OCI-M1 (cell line): ENCODE results near the gene SPATA6L.
"Not testable (repeated sequence)": the region's sequence is repeated elsewhere in the genome, so short reads cannot be mapped to it uniquely, and the experiment has no call there.

Experiments used
- DNase-seq: peaks from one replicate; lab custom pipeline; 2025; lab: John Stamatoyannopoulos, UW

Gene SPATA6L

DNA sequence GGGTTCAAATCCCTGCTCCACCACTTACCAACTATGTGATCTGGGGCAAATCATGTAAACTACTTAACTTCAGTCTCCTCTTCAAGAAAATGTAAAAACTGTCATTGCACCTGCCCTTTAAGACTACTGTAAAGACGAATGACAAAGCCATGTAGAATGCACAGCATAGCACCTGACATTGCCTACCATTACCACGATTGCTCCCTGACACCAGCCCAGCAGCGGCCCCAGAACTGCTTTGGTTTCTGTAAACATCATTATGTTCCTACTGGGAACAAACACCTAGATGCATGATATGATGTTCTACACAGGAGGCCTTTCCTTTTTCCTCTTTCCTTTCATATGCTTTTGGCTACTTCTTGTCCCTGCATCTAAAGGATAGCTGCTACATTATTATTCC lies 27.3 kb downstream of the SPATA6L start:
- DNase-seq: no peak

DNA sequence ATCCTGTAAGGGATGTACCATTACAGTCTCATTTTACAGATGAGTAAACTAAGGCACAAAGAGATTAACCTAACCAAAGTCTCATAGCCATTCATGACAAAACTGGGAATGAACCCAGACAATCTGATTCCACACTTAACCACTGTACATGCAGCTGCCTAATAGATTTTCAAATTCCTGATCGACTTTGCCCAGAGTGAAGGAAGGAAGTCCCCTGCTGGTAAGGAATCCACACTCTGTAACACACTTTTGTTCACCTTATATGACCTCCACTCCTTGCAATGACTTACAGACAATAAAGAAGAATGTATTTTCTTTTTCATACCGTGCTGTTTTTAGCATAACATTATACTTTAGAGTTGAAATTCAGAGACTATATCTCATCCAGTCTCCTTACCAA lies 35.4 kb downstream of the SPATA6L start:
- no peak for DNase-seq

DNA sequence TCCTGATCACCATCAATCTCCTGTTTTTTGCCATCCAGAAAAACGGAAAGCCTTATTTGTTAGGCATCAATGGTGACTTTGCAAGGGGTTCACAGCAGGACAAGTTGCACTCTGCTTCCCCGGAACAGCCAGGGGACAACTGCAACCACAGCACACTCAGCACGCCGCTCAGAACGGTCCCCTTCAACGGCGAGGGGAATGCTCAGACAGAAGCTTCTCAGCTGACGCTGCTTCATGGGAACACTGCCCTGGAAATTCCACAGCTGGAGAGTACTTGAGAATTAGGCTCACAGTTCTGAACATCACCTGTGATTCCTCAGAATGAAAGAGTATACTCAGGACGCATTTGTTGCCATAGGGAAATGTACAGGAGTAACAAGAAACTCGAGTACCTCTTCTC lies 44.3 kb downstream of the SPATA6L start:
- no peak for DNase-seq

GRCh38 chr9:4620881-4621555 lies 45.3 kb downstream of the SPATA6L start:
- DNase-seq: no peak

DNA sequence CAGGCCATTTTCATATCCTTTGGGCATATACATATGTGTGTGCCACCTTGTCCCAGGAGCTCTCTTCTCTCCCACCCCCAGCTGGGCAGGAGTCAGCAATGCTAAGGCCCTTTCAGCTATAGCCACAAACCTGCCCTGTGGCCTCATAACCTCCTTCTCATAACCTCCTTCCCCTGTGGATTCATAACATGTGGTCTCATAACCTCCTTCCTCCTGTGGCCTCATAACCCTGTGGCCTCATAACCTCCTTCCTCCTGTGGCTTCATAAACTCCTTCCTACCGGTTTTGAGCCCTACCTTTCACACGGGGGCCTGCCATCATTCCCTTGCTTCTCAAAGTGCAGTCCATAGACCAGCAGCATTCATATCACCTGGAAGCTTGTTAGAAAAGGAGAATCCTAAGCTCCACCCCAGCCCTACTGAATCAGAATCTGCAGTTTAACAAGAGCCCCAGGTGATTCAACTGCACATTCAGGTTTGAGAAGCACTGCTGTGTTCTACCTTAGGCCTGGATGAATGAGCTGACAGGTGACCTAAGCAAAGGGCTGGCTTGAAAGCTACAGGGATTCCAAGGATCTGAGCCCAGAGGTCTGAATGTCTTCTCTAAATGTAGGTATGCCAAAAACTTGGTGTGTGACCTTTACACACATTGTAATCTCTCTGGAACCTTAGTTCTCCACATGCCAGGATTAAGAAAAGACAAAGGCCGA lies 46.1 kb downstream of the SPATA6L start:
- DNase-seq: no peak

DNA sequence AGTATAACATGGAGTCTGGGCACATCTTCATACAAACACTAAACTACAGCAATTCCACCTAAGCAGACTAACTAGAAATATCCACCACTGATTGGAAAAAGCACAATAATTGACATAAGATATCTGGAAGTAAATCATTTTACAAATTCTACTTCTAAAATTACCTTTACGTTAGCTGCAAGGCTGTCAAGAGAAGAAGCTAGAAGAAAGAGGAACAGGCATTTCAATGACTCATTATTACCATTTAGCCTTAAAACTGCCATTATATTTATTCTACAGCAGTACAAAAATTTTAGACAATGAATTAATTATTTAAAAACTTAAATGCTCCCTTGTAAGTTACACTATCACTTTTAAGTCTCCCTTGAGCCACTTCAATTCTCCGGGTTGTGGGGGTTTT lies 47.6 kb downstream of the SPATA6L start:
- peak; percentile 95 for DNase-seq

DNA sequence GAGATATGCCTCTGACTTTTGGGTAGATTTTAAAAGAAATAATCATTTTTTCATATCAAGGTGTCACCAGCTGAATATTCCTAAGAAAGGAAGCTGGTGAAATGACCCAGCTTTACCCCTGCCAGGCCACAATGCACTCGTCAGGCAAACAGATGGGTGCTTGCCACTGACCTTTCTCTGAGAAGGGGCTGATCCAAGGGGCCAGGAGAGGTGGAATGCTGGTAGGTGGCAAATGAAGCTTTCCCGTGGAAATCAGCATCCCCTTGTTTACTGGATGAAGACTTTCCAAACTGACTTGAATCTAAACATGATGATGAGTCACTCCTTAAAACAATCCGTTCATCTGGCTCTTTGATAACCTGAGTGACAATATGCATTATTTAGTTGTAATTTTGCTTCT lies 48.5 kb downstream of the SPATA6L start:
- DNase-seq: no peak

DNA sequence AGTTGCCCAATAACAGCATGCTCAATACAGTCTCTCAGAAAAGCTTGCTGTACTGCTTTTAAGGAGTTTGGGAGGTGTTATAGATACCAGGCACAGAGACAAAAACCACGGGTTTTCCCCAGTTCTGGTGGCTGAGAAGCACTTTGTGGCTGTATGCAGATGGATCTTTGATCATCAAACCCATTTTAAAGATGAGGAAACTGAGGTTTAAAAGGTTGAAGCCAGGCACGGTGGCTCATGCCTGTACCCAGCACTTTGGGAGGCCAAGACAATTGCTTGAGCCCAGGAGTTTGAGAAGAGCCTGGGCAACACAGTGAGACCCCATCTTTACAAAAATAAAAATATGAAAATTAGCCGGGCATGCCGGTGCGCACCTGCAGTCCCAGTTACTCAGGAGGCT lies 50.5 kb downstream of the SPATA6L start:
- no peak for DNase-seq

DNA sequence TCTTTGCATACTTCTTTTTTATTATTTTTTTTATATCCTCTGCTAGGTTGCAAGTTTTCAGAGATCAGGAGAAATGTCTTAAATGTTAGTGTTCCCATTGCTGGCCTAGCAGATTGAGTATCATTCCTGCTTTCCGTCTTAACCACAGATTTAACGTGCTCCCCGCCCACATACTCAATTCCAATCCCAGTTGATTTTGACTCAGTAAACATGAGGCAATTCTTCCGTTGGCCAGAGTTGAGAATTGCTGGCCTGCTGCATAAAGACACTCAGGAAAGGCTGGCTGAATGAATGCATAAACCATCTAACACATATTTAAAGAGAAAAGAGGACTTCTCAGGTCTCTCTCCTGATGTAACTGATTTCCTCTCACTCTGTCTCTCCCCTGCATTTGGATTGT lies 51.0 kb downstream of the SPATA6L start:
- DNase-seq: no peak

GRCh38 chr9:4614627-4615026 lies 51.7 kb downstream of the SPATA6L start:
- DNase-seq: no peak

GRCh38 chr9:4606033-4606432 lies 60.2 kb downstream of the SPATA6L start:
- DNase-seq: not testable (repeated sequence)

DNA sequence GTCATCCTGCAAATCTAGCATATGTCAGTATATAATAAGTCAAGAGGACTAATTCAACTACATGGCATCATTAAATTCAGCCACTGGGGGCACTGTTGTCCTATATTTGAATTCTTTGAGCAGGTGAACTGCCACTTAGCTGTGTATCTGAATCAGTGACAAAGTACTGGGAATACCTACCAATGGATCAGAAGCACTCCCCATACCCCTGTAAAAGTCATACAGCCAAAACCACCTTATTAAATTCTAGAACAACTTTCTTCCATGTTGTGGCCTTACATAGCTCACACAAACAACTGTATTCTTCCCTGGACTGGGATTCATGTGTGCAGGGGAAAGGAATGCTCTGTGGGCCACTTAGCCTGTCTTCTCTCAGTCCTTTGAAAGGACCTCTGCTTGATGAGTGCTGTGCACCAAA lies 61.6 kb downstream of the SPATA6L start:
- DNase-seq: peak; percentile 100

DNA sequence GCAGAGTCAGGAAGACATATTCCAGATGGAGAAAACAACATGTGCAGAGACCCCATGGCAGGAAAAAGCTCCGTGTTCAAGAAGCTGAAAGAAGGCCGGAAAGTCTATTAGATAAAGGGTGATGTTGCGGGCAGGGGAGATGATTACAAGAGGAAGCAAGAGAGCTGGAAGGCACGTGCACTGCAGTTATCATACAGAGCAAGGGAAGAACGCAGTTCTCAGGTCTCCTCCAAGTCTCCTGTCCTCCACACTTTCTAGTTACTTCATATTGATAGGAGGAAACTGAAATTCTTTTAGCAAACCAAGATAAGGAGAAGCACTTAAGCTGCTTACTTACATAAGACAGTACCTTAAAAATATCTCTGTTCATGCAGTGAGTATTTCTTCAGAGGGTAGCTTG lies 62.5 kb downstream of the SPATA6L start:
- peak; percentile 100 for DNase-seq

- DNase-seq: peak; percentile 99
Measured at GRCh38 chr9:4600368-4600767, 65.9 kb downstream of the SPATA6L start.

DNA sequence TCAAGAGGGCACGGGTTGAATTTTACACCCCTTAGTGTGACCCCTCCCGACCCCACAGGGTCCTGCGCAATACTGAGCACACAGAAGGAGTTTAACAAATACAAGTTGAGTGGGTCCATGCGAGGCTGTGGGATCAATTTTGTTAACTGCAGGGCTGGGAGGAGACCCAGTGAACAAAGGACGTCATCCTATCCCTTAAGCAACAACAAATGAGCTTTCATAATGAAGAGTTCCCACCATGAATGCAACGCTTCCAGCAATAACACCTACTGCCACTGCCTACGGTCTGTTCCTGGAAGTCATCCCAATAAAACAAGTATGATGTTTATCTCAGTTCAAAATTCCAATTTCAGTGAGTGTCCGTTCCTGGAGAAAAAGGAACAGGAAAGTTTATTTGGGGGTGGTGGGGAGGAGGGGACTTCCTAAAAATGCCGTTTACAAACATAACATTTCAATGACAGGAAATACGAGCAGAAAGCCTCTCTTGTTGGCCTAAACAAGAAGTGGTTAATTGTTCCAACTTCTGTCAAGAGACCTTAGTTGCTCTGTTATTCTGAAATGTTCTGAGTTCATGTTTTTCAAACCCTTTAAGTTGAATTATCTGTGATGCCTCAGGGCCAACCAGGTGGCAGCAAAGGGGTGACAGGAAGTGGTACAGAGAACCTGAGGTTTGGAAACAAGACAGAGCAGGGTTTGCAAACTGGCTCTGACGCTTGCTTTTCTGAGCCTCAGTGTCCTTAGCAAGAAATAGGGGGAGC lies 69.9 kb downstream of the SPATA6L start:
- no peak for DNase-seq

GRCh38 chr9:4594994-4595393 lies 71.3 kb downstream of the SPATA6L start:
- no peak for DNase-seq

- DNase-seq: no peak
Measured at GRCh38 chr9:4594545-4594944, 71.7 kb downstream of the SPATA6L start.

- no peak for DNase-seq
Measured at GRCh38 chr9:4592886-4593285, 73.4 kb downstream of the SPATA6L start.

GRCh38 chr9:4592295-4592694 lies 74.0 kb downstream of the SPATA6L start:
- DNase-seq: no peak

DNA sequence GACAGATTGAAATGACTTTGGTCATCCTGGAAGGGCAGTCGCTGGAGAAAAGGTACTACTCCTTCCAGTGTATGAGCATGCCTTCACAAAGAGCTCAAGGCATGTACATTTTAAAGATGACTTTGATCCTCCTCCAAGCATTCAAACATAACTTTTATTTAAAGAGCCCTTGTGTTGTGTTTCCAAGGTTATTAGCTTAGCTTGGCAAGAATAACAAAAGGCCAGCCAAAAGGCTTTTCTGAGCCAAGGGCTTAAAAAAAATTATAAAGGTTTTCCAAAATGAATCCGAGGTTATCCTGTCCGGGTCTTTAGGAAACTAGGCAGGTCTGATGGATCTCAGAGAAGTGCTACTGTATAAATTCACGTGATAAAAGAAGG lies 75.2 kb downstream of the SPATA6L start:
- DNase-seq: no peak

GRCh38 chr9:4590430-4591122 lies 75.7 kb downstream of the SPATA6L start:
- DNase-seq: no peak

GRCh38 chr9:4588721-4589120 lies 77.6 kb downstream of the SPATA6L start:
- DNase-seq: no peak

DNA sequence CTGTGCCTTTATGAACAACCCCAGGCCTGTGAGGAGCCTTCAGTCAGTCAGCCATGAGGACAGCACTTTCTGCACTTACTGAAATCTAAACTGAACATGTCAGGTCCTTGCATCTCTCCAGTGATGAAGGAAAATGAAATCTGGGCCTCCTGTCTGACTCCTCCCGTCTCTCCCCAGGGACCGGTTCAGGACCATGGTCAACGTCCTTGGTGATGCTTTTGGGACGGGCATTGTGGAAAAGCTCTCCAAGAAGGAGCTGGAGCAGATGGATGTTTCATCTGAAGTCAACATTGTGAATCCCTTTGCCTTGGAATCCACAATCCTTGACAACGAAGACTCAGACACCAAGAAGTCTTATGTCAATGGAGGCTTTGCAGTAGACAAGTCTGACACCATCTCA lies 81.1 kb downstream of the SPATA6L start:
- no peak for DNase-seq
